BLaER1 (cell line): ENCODE measurements around the gene PSMD4.
A peak's percentile ranks its signal among the peaks of the same experiment; 100 is the strongest.
"Not testable (repeated sequence)": the region's sequence is repeated elsewhere in the genome, so short reads cannot be mapped to it uniquely, and the experiment has no call there.

Source experiments
- H3K27ac ChIP-seq: shearing (Covaris generic); formaldehyde crosslinking; 2 replicates; pipeline ENCODE4 v1.8.1; 2022
- H3K27me3 ChIP-seq: shearing (Covaris generic); formaldehyde crosslinking; 2 replicates; pipeline ENCODE4 v1.8.1; 2022
- H3K36me3 ChIP-seq: shearing (Covaris generic); formaldehyde crosslinking; 2 replicates; pipeline ENCODE4 v1.8.1; 2022
- H3K4me1 ChIP-seq: shearing (Covaris generic); formaldehyde crosslinking; 2 replicates; pipeline ENCODE4 v1.8.1; 2022
- H3K4me2 ChIP-seq: shearing (Covaris generic); formaldehyde crosslinking; 2 replicates; pipeline ENCODE4 v1.8.1; 2022
- H3K4me3 ChIP-seq: shearing (Covaris generic); formaldehyde crosslinking; 2 replicates; pipeline ENCODE4 v1.8.1; 2022
- H3K9ac ChIP-seq: shearing (Covaris generic); formaldehyde crosslinking; 2 replicates; pipeline ENCODE4 v1.8.1; 2022
- H3K9me3 ChIP-seq: shearing (Covaris generic); formaldehyde crosslinking; 2 replicates; pipeline ENCODE4 v1.8.1; 2022
- H4K20me1 ChIP-seq: shearing (Covaris generic); formaldehyde crosslinking; 2 replicates; pipeline ENCODE4 v1.8.1; 2022
- Cebpa-rat ChIP-seq: shearing (Covaris generic); IDR thresholded peaks from 2 replicates; pipeline ENCODE4 v1.8.1; 2022

Gene PSMD4

DNA sequence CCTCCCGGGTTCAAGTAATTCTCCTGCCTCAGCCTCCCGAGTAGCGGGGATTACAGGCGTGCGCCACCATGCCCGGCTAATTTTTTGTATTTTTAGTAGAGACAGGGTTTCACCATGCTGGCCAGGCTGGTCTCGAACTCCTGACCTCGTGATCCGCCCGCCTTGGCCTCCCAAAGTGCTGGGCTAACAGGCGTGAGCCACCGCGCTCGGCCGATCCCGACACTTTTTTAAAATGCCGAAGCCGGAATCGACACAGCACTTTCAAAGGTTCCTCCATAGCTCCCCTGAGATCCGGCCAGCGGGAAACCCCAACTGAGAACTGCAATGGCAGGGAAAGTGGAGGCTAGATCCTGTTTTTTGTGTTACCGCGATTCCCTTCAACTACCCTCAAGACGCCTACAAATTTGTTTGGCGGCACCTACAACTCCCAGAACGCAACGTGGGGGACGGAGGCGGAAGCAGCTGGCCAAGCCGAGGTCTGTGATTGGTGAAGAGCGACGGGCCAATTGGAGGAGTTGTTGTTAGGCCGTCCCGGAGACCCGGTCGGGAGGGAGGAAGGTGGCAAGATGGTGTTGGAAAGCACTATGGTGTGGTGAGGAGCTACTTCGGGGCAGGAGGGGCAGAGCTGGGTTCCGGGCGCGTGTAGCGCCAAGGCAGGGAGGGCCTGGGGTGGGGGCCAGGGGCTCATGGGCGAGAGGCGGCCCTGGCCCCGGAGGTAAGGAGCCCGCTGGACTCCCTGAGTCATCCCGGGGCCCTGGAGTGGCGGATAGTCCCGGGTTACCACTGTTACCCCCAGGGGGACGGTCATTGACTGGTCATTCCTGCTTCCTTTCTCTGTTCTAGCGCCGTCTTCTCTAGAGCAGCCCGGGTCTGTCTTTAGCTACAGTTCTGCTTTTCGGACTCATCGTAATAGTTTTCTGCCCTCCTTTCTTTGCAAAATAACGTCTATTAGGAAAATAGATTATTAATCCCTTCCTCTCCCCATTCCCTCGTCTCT is at the start of gene PSMD4:
TSS of gene PSMD4 (plus strand) at position 518 of the 997 bp plus-strand sequence. CDS start at position 567, 49 bp downstream.
- Histone ChIP-seq H3K4me3 (peak within 1 kb of the TSS; percentile 85), H3K4me1 (peaks cover 15% of the 10 kb centered on the region), H4K20me1 (peaks cover 24% of the 10 kb centered on the region), H3K27ac (peak within 1 kb of the TSS; percentile 87), H3K9ac (peak within 1 kb of the TSS; percentile 93), H3K4me2 (peak within 1 kb of the TSS; percentile 92), H3K27me3 (no peaks in the 10 kb centered on the region), H3K36me3 (peaks cover 30% of the 10 kb centered on the region), H3K9me3 (no peaks in the 10 kb centered on the region)
- TF ChIP-seq Cebpa-rat = no peak

DNA sequence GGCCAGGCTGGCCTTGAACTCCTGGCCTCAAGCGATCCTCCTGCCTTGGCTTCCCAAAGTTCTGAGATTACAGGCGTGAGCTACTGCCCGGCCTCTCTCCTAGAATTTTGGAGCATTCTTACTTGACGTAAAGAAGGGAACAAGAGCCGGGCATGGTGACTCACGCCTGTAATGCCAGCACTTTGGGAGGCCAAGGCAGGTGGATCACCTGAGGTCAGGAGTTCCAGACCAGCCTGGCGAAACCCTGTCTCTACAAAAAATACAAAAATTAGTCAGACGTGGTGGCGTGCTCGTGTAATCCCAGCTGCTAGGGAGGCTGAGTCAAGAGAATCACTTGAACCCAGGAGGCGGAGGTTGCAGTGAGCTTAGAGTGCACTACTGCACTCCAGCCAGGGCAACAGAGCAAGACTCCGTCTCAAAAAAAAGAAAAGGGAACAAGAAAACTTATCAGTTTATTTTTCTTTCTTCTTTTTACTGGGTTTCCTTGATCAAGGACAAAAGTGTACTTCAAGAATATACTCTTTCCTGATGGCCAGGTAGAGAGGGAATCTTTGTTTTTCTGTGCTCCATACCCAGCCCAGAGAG is 49.1 kb upstream of the PSMD4 start:
- H3K4me2 ChIP-seq, H3K9me3 ChIP-seq, H3K4me3 ChIP-seq, H3K27me3 ChIP-seq, H3K9ac ChIP-seq, H3K27ac ChIP-seq: not testable (repeated sequence)
- peaks cover 89% of the 10 kb centered on the region for H3K36me3 ChIP-seq
- H4K20me1 ChIP-seq = peaks cover 100% of the 10 kb centered on the region
- H3K4me1 ChIP-seq = peaks cover 27% of the 10 kb centered on the region

DNA sequence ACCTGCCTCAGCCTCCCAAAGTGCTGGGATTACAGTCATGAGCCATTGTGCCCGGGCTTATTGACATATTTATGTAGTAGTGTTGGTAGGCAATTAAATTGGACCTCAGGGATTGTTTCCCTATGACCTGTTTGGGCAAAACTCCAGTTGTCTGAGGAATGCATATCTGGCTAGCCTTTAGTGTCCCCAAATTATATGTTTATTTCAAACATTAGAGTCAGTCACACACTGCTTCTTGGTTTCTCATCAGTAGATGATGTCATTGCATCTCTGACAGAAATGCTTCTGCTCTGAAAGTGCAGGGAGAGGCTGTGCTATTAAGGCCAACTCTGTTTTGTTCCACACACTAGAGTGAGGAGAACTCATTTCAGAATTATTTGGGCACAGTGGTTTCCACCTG is 43.7 kb upstream of the PSMD4 start:
- Histone ChIP-seq H3K4me1 (no peaks in the 10 kb centered on the region), H4K20me1 (peaks cover 100% of the 10 kb centered on the region), H3K36me3 (peaks cover 93% of the 10 kb centered on the region), H3K4me3 (no peak overlapping the region), H3K27ac (no peak overlapping the region), H3K27me3 (no peaks in the 10 kb centered on the region), H3K9me3 (no peaks in the 10 kb centered on the region), H3K9ac (no peak overlapping the region), H3K4me2 (no peak overlapping the region)
- TF ChIP-seq Cebpa-rat = no peak

DNA sequence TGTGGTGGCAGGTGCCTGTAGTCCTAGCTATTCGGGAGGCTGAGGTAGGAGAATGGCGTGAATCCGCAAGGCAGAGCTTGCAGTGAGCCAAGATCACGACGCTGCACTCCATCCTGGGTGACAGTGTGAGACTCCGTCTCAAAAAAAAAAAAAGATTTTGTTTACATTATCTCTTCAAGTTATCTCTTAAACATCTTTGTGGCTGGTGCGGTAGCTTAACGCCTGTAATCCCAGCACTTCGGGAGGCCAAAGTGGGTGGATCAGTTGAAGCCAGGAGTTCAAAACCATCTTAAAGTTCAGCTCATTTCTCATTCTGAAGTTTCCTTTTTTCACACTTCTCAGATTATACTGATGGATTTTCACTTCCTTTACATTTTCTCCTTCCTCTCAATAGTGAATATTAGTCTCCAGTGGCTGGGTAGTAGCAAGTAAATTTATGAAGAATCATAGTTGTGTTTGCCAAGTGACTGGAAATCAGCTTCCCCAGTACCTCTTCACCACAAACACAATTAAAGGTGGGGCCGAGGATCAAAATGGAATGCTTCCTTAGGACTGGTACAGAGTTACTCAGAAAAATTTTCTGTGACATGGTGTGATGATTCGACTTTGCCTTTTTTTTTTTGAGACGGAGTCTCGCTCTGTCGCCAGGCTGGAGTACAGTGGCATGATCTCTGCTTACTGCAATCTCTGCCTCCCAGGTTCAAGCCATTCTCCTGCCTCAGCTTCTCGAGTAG is 42.4 kb upstream of the PSMD4 start:
- Histone ChIP-seq H3K4me3 (no peak overlapping the region), H3K4me1 (no peaks in the 10 kb centered on the region), H3K36me3 (peaks cover 90% of the 10 kb centered on the region), H3K27me3 (no peaks in the 10 kb centered on the region), H3K4me2 (no peak overlapping the region), H3K9ac (no peak overlapping the region), H3K9me3 (no peaks in the 10 kb centered on the region), H3K27ac (no peak overlapping the region), H4K20me1 (peaks cover 100% of the 10 kb centered on the region)
- TF ChIP-seq Cebpa-rat = no peak

DNA sequence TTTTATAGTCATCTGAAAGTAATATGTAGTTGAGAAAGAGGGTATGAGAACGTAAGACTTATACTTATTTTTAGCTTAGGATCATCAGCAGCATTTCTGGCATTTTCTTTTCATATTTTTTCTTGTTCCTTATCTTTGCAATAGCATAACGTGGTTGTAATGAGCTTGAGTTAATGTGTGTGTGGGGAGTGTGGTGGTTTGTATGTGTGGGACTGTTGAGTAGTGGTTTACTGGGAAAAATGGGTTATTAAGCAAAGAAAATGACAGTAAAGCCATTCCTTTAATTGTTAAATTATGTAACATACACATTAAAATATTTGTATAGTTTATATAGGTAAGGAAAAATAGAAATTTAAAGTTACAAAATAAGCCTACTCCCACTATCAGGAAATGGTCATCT is 41.0 kb upstream of the PSMD4 start:
- Histone ChIP-seq H3K4me2 (no peak overlapping the region), H3K27ac (no peak overlapping the region), H3K9me3 (no peaks in the 10 kb centered on the region), H3K4me3 (no peak overlapping the region), H4K20me1 (peaks cover 100% of the 10 kb centered on the region), H3K36me3 (peaks cover 90% of the 10 kb centered on the region), H3K9ac (no peak overlapping the region), H3K27me3 (no peaks in the 10 kb centered on the region), H3K4me1 (no peaks in the 10 kb centered on the region)
- no peak for TF ChIP-seq Cebpa-rat

DNA sequence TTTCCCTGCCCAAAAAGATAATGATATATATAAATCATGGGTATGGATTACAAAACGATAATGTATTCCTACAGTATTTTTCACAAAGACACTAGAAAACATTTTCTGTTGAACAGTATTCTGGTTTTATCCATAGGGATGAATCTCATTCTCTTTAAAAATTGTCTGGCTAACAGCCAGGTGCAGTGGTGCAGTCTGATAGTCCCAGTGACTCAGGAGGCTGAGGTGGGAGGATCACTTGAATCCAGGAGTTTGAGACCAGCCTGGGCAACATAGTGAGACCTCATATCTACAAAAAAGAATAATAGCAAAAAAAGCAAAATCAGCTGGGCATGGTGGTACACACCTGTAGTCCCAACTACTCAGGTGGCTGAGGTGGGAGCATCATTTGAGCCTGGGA is 32.9 kb upstream of the PSMD4 start:
- Histone ChIP-seq H3K27me3 (no peaks in the 10 kb centered on the region), H3K4me2 (no peak overlapping the region), H4K20me1 (peaks cover 95% of the 10 kb centered on the region), H3K9ac (no peak overlapping the region), H3K4me1 (no peaks in the 10 kb centered on the region), H3K4me3 (no peak overlapping the region), H3K9me3 (no peaks in the 10 kb centered on the region), H3K36me3 (peaks cover 88% of the 10 kb centered on the region), H3K27ac (no peak overlapping the region)
- no peak for TF ChIP-seq Cebpa-rat

DNA sequence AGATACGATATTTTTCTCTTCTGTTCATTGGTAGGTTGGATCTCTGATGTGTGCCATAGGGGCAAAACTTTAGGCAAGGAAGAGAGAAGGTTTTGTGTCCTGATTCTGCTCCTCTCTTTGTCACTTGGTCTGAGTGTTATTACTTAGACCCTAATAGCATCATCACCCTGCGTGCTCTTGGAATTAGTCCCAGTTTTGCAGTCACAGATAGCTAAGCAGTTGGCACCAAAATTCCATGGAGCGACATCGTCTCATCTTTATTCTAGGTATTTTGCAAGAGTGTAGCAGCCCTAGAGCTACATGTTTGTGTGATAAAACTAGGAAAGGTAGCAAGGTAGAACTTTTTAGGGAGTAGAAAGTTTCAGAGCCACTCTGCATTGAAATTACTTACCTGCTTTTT is 32.4 kb upstream of the PSMD4 start:
- Histone ChIP-seq H3K4me2 (no peak overlapping the region), H3K4me3 (no peak overlapping the region), H4K20me1 (peaks cover 95% of the 10 kb centered on the region), H3K36me3 (peaks cover 88% of the 10 kb centered on the region), H3K9ac (no peak overlapping the region), H3K27ac (no peak overlapping the region), H3K27me3 (no peaks in the 10 kb centered on the region), H3K9me3 (no peaks in the 10 kb centered on the region), H3K4me1 (no peaks in the 10 kb centered on the region)
- TF ChIP-seq Cebpa-rat = no peak

DNA sequence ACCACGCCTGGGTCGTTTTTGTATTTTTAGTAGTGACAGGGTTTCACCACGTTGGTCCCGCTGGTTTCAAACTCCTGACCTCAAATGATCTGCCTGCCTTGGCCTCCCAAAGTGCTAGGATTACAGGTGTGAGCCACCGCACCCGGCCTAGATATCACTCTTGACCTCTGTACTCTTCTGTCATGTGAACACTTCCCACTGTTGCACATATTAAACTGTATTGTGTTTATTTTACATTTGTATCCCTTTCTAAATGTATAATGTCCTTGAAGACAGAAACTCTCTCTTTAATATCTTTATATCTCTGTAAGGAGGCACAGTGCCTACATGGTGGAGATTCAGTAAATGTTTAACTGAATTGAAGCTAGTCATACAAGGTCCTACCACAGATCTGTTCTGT is 19.3 kb upstream of the PSMD4 start:
- Histone ChIP-seq H3K4me3 (no peak overlapping the region), H4K20me1 (peaks cover 25% of the 10 kb centered on the region; the same call in 1 of the 2 replicates), H3K27me3 (no peaks in the 10 kb centered on the region), H3K9me3 (no peaks in the 10 kb centered on the region), H3K4me1 (peaks cover 12% of the 10 kb centered on the region), H3K4me2 (no peak overlapping the region), H3K27ac (no peak overlapping the region), H3K36me3 (peaks cover 100% of the 10 kb centered on the region), H3K9ac (no peak overlapping the region)
- TF ChIP-seq Cebpa-rat = no peak

DNA sequence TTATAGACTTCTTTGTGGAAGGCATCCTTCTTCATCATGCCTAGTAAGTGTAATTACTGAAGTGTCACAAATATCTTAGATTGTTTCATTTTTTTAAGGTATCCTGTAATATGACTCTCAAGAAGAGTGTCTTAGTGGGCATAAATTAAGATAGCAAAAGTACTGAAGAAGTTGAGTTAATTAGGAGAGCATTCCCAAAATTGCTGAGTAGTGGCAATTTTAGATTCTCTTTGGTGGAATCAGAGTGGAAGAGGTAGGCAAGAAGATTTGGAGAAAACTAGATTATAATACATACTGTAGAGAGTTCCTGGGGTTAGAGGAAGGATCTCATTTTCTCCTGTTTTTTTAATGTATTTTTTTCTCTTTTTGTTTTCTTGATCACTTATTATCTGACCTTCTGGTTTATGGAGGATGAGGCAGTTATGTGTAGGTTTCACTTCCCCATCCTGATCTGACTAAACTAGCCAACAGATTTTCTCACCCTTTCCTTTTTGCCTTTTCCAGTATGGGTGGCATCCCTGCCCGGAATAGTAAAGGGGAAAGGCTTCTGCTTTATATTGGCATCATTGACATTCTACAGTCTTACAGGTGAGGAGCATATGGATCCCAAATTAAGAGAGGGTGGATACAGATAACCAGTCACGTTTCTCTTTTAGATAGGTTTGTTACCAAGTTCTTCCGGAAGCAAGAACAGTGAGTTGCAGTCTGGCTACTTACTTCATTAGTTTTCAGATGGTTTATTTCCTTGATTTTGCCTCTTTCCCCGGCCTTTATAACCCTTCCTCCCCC is 16.7 kb upstream of the PSMD4 start:
- Histone ChIP-seq H3K9ac (no peak overlapping the region), H3K36me3 (peaks cover 100% of the 10 kb centered on the region), H3K4me3 (no peak overlapping the region), H3K4me2 (0 out of 2 replicates have a peak overlapping the region, but pooled peaks have one; percentile 2), H3K27ac (peak overlapping the region; percentile 26; the same call in 1 of the 2 replicates), H3K27me3 (no peaks in the 10 kb centered on the region), H3K9me3 (no peaks in the 10 kb centered on the region), H3K4me1 (peaks cover 12% of the 10 kb centered on the region), H4K20me1 (peaks cover 8% of the 10 kb centered on the region; the same call in 1 of the 2 replicates)
- no peak for TF ChIP-seq Cebpa-rat
